Prostate gland (tissue), 2 donors: ENCODE results near the gene DDX53. TPM values are rescaled to one million over a fixed set of nuclear protein-coding genes. Genes with fewer than 3 reads are reported as not detected.

Experiments
- DNase-seq: peaks from one replicate; pipeline ENCODE4 v3.0.0-alpha.2; 2019; ENCODE audit warnings: low spot score
- H3K27ac ChIP-seq, 2 donors: fragments of 200-600 bp; sonication (generic); 2 replicates each; pipeline ENCODE4 v1.5.1; 2017 to 2019
- H3K27me3 ChIP-seq: fragments of 200-600 bp; sonication (generic); replicated peaks from 2 replicates; pipeline ENCODE4 v1.5.1; 2019; ENCODE audit not compliant: insufficient read depth
- H3K36me3 ChIP-seq, 2 donors: fragments of 200-600 bp; sonication (generic); 1 replicate in 1 of 2; 2 replicates in 1 of 2; pipeline versions ENCODE4 v1.5.1 to v1.8.1; 2017 to 2019
- H3K4me1 ChIP-seq: fragments of 200-600 bp; sonication (generic); replicated peaks from 2 replicates; pipeline ENCODE4 v1.5.1; 2019
- H3K4me3 ChIP-seq, 2 donors: fragments of 200-600 bp; sonication (generic); 2 replicates each; pipeline ENCODE4 v1.5.1; 2017 to 2019
- H3K9me3 ChIP-seq: fragments of 200-600 bp; sonication (generic); 2 replicates; pipeline ENCODE4 v1.5.1; 2017
- POLR2A ChIP-seq: fragments of 450-650 bp; IDR thresholded peaks from one replicate; pipeline ENCODE4 v1.6.1; 2016; ENCODE audit warnings: antibody characterized with exemption, mild to moderate bottlenecking
- POLR2AphosphoS5 ChIP-seq: sonication (generic); formaldehyde crosslinking; IDR thresholded peaks from one replicate; pipeline ENCODE4 v1.6.1; 2017; ENCODE audit warnings: antibody characterized with exemption
- WGBS: methylation state at CpG from one replicate; pipeline ENCODE4 v1.1.5; 2018; 5-methylcytosine and 5-hydroxymethylcytosine counted together
- intact Hi-C: fragments of 100-400 bp; cut with DNase I; formaldehyde crosslinking; loops from one replicate; pipeline ENCODE4 v1.14.2; 2022
- total RNA-seq, 2 donors: library from RNA; depleted of rRNA; stranded (reverse); fragments of >200 nt; gene quantifications; one replicate each; pipeline ENCODE4 v1.1.0, GENCODE V29; 2016
- TF ChIP-seq, protein P1 (sequence below), 4 experiments: fragments of 200-600 bp in 2 of 4; fragments of 450-650 bp in 2 of 4; sonication (generic) in 2 of 4; IDR thresholded peaks; 1 replicate in 3 of 4; 2 replicates in 1 of 4; pipeline ENCODE4 v1.5.1; 2016 to 2019; ENCODE audit warnings: antibody characterized with exemption in 4 of 4, mild to moderate bottlenecking in 2 of 4, moderate library complexity in 2 of 4

The DDX53 gene
- total RNA-seq, 2 donors from 2014 or later, result 2.3 TPM; not detected in 1

DNA sequence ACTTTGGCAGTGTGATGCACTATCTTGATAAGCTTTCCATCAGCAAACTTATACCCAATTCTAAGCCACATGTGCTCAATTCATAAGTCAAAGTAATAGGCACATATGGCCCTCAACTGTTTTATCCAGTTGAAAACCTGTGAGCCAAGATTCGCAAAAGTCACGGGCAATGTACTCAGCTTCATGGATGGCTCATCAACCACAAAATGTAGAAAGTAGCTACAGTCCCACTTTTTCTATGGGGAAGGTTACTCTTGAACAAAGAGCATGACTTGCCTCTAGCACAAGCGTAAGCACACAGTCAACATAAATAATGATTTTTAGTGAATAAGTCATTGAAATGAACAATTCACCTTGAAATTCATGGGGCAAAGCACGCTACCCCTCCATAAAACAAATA, 25.1 kb upstream of the DDX53 start:
- Histone ChIP-seq H3K27me3 (no peaks in the 10 kb centered on the region), H3K36me3 (no peaks in the 10 kb centered on the region), H3K9me3 (no peaks in the 10 kb centered on the region), H3K27ac (no peak overlapping the region), H3K4me1 (no peaks in the 10 kb centered on the region), H3K4me3 (no peak overlapping the region)
- TF ChIP-seq, protein P1, sequence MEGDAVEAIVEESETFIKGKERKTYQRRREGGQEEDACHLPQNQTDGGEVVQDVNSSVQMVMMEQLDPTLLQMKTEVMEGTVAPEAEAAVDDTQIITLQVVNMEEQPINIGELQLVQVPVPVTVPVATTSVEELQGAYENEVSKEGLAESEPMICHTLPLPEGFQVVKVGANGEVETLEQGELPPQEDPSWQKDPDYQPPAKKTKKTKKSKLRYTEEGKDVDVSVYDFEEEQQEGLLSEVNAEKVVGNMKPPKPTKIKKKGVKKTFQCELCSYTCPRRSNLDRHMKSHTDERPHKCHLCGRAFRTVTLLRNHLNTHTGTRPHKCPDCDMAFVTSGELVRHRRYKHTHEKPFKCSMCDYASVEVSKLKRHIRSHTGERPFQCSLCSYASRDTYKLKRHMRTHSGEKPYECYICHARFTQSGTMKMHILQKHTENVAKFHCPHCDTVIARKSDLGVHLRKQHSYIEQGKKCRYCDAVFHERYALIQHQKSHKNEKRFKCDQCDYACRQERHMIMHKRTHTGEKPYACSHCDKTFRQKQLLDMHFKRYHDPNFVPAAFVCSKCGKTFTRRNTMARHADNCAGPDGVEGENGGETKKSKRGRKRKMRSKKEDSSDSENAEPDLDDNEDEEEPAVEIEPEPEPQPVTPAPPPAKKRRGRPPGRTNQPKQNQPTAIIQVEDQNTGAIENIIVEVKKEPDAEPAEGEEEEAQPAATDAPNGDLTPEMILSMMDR (IDR thresholded peaks at IDR 0.05), result no peak
- TF ChIP-seq POLR2AphosphoS5 (no peak), POLR2A (no peak)
- DNase-seq, result no peak
- WGBS, result 100% methylated on average over 4 of the region's 4 CpGs
- intact Hi-C loops, result no loop called here

DNA sequence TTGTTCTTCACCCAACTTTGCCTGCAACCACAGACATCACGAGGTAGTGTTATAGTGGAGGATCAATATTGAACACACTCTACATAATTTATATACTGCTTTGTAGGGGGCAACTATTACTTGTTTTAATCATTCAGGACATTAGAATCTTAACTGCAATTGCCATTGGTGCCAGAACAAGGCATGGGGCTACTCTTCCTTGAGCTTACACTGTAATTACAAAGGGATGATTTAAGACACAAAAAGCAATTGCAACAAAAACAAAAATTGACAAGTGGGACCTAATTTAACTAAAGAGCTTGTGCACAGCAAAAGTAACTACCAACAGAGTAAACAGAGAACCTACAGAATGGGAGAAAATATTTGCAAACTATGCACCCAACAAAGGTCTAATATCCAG, 24.0 kb upstream of the DDX53 start:
- TF ChIP-seq POLR2AphosphoS5 (no peak), POLR2A (no peak)
- TF ChIP-seq, protein P1 (IDR thresholded peaks at IDR 0.05), result no peak
- H3K4me1 ChIP-seq, result no peaks in the 10 kb centered on the region
- no peak for DNase-seq
- H3K4me3 ChIP-seq, result no peak overlapping the region
- no peaks in the 10 kb centered on the region for H3K9me3 ChIP-seq
- 94% methylated on average over 1 of the region's 1 CpG for WGBS
- no peaks in the 10 kb centered on the region for H3K27me3 ChIP-seq
- no peak overlapping the region for H3K27ac ChIP-seq
- no peaks in the 10 kb centered on the region for H3K36me3 ChIP-seq
- intact Hi-C loops, result no loop called here

DNA sequence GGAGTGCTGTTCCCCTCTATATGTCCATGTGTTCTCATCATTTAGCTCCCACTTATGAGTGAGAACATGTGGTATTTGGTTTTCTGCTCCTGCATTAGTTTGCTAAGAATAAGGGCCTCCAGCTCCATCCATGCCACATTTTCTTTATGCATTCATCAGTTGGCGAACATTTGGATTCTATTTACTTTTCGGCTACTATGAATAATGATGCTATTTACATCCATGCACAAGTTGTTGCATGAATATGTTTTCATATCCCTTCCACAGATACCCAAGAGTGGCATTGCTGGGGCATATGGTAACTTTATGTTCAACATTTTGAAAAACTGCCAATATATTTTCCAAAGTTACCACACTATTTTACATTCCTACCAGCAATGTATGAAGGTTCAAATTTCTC, 13.8 kb upstream of the DDX53 start:
- 100% methylated on average over 2 of the region's 2 CpGs for WGBS
- intact Hi-C loops, result no loop called here
- H3K27ac ChIP-seq, result no peak overlapping the region
- H3K4me1 ChIP-seq, result no peaks in the 10 kb centered on the region
- no peak overlapping the region for H3K4me3 ChIP-seq
- no peak for TF ChIP-seq POLR2A
- TF ChIP-seq, protein P1 (IDR thresholded peaks at IDR 0.05), result no peak
- TF ChIP-seq POLR2AphosphoS5, result no peak
- H3K36me3 ChIP-seq, result no peaks in the 10 kb centered on the region
- H3K9me3 ChIP-seq, result no peaks in the 10 kb centered on the region
- no peaks in the 10 kb centered on the region for H3K27me3 ChIP-seq
- DNase-seq, result no peak

DNA sequence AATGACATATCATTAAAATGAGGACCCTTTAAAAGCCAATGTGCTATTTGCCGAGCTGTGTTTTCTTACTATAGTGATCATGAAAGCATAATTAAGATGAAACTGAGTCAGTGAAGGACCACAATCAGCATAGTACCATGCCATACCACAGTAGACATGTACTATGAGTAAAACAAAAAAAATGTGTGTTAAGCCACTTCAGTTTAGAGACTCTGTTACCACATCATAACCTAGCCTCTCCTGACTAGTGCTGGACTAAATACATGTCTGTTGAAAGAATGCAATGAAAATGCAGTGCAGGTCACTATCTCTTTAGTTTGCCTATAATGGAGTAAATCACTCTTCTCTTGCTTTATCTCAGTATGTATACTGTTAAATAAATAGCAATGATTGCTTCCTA, 12.3 kb upstream of the DDX53 start:
- DNase-seq, result no peak
- Histone ChIP-seq H3K27ac (no peak overlapping the region), H3K4me1 (no peaks in the 10 kb centered on the region), H3K27me3 (no peaks in the 10 kb centered on the region), H3K36me3 (no peaks in the 10 kb centered on the region), H3K9me3 (no peaks in the 10 kb centered on the region), H3K4me3 (no peak overlapping the region)
- intact Hi-C loops, result no loop called here
- TF ChIP-seq, protein P1 (IDR thresholded peaks at IDR 0.05), result no peak
- no peak for TF ChIP-seq POLR2A
- no peak for TF ChIP-seq POLR2AphosphoS5
- WGBS, result 95% methylated on average over 1 of the region's 1 CpG

DNA sequence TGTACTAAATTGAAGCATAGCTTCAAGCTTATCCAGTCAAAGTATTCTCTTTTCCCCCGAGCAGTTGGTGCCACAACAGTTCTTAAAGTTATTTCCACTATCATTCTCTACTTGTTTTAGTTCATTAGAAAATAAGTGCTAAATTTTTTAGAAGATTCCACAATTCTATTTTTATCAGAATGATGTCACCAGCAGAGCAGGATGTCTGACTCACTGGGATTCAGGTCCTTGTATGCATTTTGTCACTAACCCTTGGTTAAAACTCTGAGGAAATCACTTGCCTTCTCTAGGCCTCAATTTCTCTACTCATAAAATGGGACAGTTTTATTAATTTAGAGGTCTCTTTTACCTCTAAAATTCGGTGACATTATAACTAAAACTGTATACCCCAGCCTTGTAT, 3.4 kb downstream of the DDX53 start:
- intact Hi-C loops, result no loop called here
- Histone ChIP-seq H3K27ac (no peak overlapping the region), H3K4me1 (no peaks in the 10 kb centered on the region), H3K27me3 (no peaks in the 10 kb centered on the region), H3K4me3 (no peak overlapping the region), H3K9me3 (no peaks in the 10 kb centered on the region), H3K36me3 (no peaks in the 10 kb centered on the region)
- WGBS, result 69% methylated on average over 2 of the region's 2 CpGs
- DNase-seq, result no peak
- TF ChIP-seq POLR2AphosphoS5, result no peak
- TF ChIP-seq POLR2A, result no peak
- TF ChIP-seq, protein P1 (IDR thresholded peaks at IDR 0.05), result no peak
